ENCODE results near the gene CFP.
A peak's percentile ranks its signal among the peaks of the same experiment; 100 is the strongest.

The CFP gene

GRCh38 chrX:47574076-47574546, 55.6 kb downstream of the CFP start:
- CTCF ChIA-PET, result no interaction called here
- POLR2A ChIA-PET, result interaction anchor here (1.4 kb wide), 1 partner anchor 8 kb away, joined by 5 read pairs; the partner anchor contains the start of gene TIMP1
- no peak for TF ChIP-seq CTCF (IDR thresholded peaks at IDR 0.05; ENCODE audit: insufficient read depth, low read length, missing control alignments)
- peak overlapping the region; percentile 30 for H3K4me3 ChIP-seq (ENCODE audit: low read depth, low read length)
- no peak for DNase-seq (ENCODE audit: low read depth, low spot score)

GRCh38 chrX:47573341-47574075, 56.2 kb downstream of the CFP start:
- TF ChIP-seq CTCF (IDR thresholded peaks at IDR 0.05; ENCODE audit: insufficient read depth, low read length, missing control alignments), result no peak
- ChIA-PET CTCF (no interaction called here), POLR2A (interaction anchor here (1.4 kb wide), 1 partner anchor 9 kb away, joined by 5 read pairs; the partner anchor contains the start of gene TIMP1)
- DNase-seq (ENCODE audit: low read depth, low spot score), result no peak
- peak overlapping the region; percentile 30 for H3K4me3 ChIP-seq (ENCODE audit: low read depth, low read length)

Measured in AG04449 (cell line).